GM13976 (cell line): ENCODE measurements around the gene CHRNE.
"Not testable (repeated sequence)": the region's sequence is repeated elsewhere in the genome, so short reads cannot be mapped to it uniquely, and the experiment has no call there.

Source experiments
- DNase-seq: peaks from one replicate; pipeline ENCODE4 v3.0.0; 2012; ENCODE audit warnings: low spot score
- CTCF ChIP-seq: IDR thresholded peaks from 2 replicates; pipeline ENCODE4 v1.5.1; 2012; ENCODE audit warnings: borderline replicate concordance, mild to moderate bottlenecking; ENCODE audit not compliant: insufficient read depth; ENCODE audit errors: extremely low read depth, missing control alignments, control extremely low read depth
- in situ Hi-C: fragments of 300-500 bp; cut with MboI; formaldehyde crosslinking; loops from one replicate; pipeline ENCODE4 v1.12.0; 2022; ENCODE audit warnings: low sequenced_read_pairs, mixed read lengths, inconsistent platforms; ENCODE audit not compliant: unreplicated experiment

The CHRNE gene

GRCh38 chr17:4920351-4921048, 17.6 kb upstream of the CHRNE start:
- TF ChIP-seq CTCF: no peak
- in situ Hi-C loops: no loop called here
- DNase-seq: no peak

GRCh38 chr17:4919511-4920047, 16.7 kb upstream of the CHRNE start:
- in situ Hi-C loops: no loop called here
- TF ChIP-seq CTCF: no peak
- DNase-seq: no peak

GRCh38 chr17:4914551-4914950, 11.7 kb upstream of the CHRNE start:
- in situ Hi-C loops, DNase-seq: not testable (repeated sequence)

- in situ Hi-C loops: no loop called here
- no peak for TF ChIP-seq CTCF
- no peak for DNase-seq
Measured at GRCh38 chr17:4913994-4914393, 11.1 kb upstream of the CHRNE start.

GRCh38 chr17:4908711-4909496, 6.0 kb upstream of the CHRNE start:
- TF ChIP-seq CTCF: peak; percentile 72
- DNase-seq: peak; percentile 90
- in situ Hi-C loops: no loop called here

GRCh38 chr17:4908301-4908700, 5.4 kb upstream of the CHRNE start:
- no peak for TF ChIP-seq CTCF
- in situ Hi-C loops: no loop called here
- DNase-seq: no peak

- in situ Hi-C loops, DNase-seq: not testable (repeated sequence)
Measured at GRCh38 chr17:4906642-4907041, 3.7 kb upstream of the CHRNE start.
